HT1080 (cell line): ENCODE measurements around the gene C1QTNF2. TPM values are rescaled to one million over a fixed set of nuclear protein-coding genes. Genes with fewer than 3 reads are reported as not detected.

Experiments used
- DNase-seq: peaks from one replicate; pipeline ENCODE4 v3.0.0-alpha.2; 2015; ENCODE audit warnings: low read depth
- small RNA-seq: library from RNA; depleted of rRNA; stranded (forward); fragments of <200 nt; gene quantifications from one replicate; pipeline ENCODE3, GENCODE V24; 2014
- total RNA-seq: library from RNA; depleted of rRNA; stranded (reverse); fragments of >200 nt; shearing (Covaris generic); gene quantifications from 2 replicates; pipeline ENCODE4 v1.2.3, GENCODE V29; 2014; rRNA removed

Gene C1QTNF2
- total RNA-seq, 1 experiment from 2014 or later, result 0.55 TPM

GRCh38 chr5:160306696-160307095 is 63.7 kb downstream of the C1QTNF2 start:
- no peak for DNase-seq

- no peak for DNase-seq
These were observed 65.1 kb downstream of the C1QTNF2 start for GRCh38 chr5:160305319-160305718.

- DNase-seq, result no peak
These were observed 66.7 kb downstream of the C1QTNF2 start for GRCh38 chr5:160303690-160304089.

GRCh38 chr5:160298189-160298588 is 72.2 kb downstream of the C1QTNF2 start:
- no peak for DNase-seq

GRCh38 chr5:160297776-160298175 is 72.7 kb downstream of the C1QTNF2 start:
- DNase-seq, result no peak

Small RNAs within 50 kb of the gene (small RNA-seq; reads per million reads assigned to genes)
- not detected for gene AC112191.3

Other genes with a start within 250 kb of the C1QTNF2 start
- gene FABP6, start 141.1 kb downstream of the C1QTNF2 start, total RNA-seq, result 0.70 and 1.1 TPM in 2 replicates
- gene CCNJL, start 58.1 kb downstream of the C1QTNF2 start, total RNA-seq, result 12.7 and 13.8 TPM in 2 replicates
- gene FAM200C, start 29.4 kb upstream of the C1QTNF2 start, total RNA-seq, result 5.0 TPM in 2 replicates
- 64.9 and 67.0 TPM in 2 replicates for gene SLU7, start 48.5 kb upstream of the C1QTNF2 start, total RNA-seq
- gene PTTG1, start 51.2 kb upstream of the C1QTNF2 start, total RNA-seq, result 307 and 313 TPM in 2 replicates